ENCODE results near the gene PDILT.

DNA sequence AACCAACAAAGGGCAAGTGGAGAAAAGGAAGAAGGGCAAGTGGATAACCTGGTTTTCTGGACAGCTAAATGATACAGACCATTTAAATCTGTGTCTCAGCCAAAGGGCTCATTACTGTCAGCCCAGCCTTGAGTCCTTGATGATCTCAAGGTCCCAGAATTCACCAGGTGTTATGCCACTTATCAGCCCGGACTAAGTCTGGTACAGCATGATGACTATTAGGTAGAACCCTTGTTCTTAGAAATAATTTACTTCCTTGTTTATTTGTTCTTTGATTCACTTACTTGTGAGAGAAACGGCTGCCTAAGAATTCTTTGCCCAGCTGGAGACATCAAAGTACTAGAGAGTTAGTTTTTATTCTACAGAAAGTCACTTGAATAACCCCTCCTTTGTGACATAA, 3.5 kb downstream of the PDILT start:
- TF ChIP-seq TEAD4 (IDR thresholded peaks at IDR 0.05; ENCODE audit: low read depth, low read length) (no peak), POLR2A (IDR thresholded peaks at IDR 0.05; ENCODE audit: control extremely low read depth in 1 of 2, low read depth in 2 of 2, low read length in 2 of 2) (no peak), EP300 (IDR thresholded peaks at IDR 0.05; ENCODE audit: borderline replicate concordance in 1 of 2, low read depth in 2 of 2, low read length in 2 of 2) (no peak), RAD21 (IDR thresholded peaks at IDR 0.05 in 1 of 2, conservative IDR thresholded peaks at IDR 0.05 in 1 of 2; ENCODE audit: low read depth in 2 of 2, low read length in 2 of 2) (no peak), SUZ12 (IDR thresholded peaks at IDR 0.05; ENCODE audit: low read length) (no peak), TAF1 (IDR thresholded peaks at IDR 0.05; ENCODE audit: low read depth, low read length) (no peak), CREB1 (IDR thresholded peaks at IDR 0.05) (no peak), POLR2AphosphoS5 (IDR thresholded peaks at IDR 0.05; ENCODE audit: low read depth, low read length) (no peak), SP2 (IDR thresholded peaks at IDR 0.05; ENCODE audit: low read length) (no peak), EZH2 (IDR thresholded peaks at IDR 0.05; ENCODE audit: low read depth, low read length, severe bottlenecking) (no peak)
- TF ChIP-seq, protein P1, sequence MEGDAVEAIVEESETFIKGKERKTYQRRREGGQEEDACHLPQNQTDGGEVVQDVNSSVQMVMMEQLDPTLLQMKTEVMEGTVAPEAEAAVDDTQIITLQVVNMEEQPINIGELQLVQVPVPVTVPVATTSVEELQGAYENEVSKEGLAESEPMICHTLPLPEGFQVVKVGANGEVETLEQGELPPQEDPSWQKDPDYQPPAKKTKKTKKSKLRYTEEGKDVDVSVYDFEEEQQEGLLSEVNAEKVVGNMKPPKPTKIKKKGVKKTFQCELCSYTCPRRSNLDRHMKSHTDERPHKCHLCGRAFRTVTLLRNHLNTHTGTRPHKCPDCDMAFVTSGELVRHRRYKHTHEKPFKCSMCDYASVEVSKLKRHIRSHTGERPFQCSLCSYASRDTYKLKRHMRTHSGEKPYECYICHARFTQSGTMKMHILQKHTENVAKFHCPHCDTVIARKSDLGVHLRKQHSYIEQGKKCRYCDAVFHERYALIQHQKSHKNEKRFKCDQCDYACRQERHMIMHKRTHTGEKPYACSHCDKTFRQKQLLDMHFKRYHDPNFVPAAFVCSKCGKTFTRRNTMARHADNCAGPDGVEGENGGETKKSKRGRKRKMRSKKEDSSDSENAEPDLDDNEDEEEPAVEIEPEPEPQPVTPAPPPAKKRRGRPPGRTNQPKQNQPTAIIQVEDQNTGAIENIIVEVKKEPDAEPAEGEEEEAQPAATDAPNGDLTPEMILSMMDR (IDR thresholded peaks at IDR 0.05; ENCODE audit: control extremely low read depth in 1 of 3, insufficient read depth in 1 of 3, low read depth in 1 of 3, low read length in 3 of 3), result no peak
- TF ChIP-seq, protein P2, sequence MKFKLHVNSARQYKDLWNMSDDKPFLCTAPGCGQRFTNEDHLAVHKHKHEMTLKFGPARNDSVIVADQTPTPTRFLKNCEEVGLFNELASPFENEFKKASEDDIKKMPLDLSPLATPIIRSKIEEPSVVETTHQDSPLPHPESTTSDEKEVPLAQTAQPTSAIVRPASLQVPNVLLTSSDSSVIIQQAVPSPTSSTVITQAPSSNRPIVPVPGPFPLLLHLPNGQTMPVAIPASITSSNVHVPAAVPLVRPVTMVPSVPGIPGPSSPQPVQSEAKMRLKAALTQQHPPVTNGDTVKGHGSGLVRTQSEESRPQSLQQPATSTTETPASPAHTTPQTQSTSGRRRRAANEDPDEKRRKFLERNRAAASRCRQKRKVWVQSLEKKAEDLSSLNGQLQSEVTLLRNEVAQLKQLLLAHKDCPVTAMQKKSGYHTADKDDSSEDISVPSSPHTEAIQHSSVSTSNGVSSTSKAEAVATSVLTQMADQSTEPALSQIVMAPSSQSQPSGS (IDR thresholded peaks at IDR 0.05; ENCODE audit: low read length), result no peak
- TF ChIP-seq, protein P3, sequence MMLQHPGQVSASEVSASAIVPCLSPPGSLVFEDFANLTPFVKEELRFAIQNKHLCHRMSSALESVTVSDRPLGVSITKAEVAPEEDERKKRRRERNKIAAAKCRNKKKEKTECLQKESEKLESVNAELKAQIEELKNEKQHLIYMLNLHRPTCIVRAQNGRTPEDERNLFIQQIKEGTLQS (IDR thresholded peaks at IDR 0.05; ENCODE audit: insufficient read depth, low read depth, low read length), result no peak

Measured in H1 (cell line).